Karpas-422 (cell line): ENCODE results near the gene UBE2O. TPM values are rescaled to one million over a fixed set of nuclear protein-coding genes. Genes with fewer than 3 reads are reported as not detected.

ENCODE experiments used
- DNase-seq: peaks from one replicate; pipeline ENCODE4 v3.0.0-alpha.2; 2015
- H2AFZ ChIP-seq: fragments of 200-600 bp; sonication (generic); 2 replicates; pipeline ENCODE4 v1.6.1; 2014; ENCODE audit warnings: antibody characterized with exemption, low read length, mixed read lengths
- H3K27ac ChIP-seq: fragments of 200-600 bp; sonication (generic); 2 replicates; pipeline ENCODE4 v1.5.1; 2014; ENCODE audit warnings: mild to moderate bottlenecking, low read length, moderate library complexity
- H3K27me3 ChIP-seq: fragments of 200-600 bp; sonication (generic); 2 replicates; pipeline ENCODE4 v1.6.1; 2014; ENCODE audit warnings: low read length, mixed read lengths
- H3K36me3 ChIP-seq: fragments of 200-600 bp; sonication (generic); 2 replicates; pipeline ENCODE4 v1.6.1; 2014; ENCODE audit warnings: low read length, mixed read lengths; ENCODE audit not compliant: insufficient read depth
- H3K4me1 ChIP-seq: fragments of 200-600 bp; sonication (generic); 2 replicates; pipeline ENCODE4 v1.6.1; 2014; ENCODE audit warnings: mild to moderate bottlenecking, low read length, mixed read lengths
- H3K4me2 ChIP-seq: fragments of 200-600 bp; sonication (generic); 2 replicates; pipeline ENCODE4 v1.6.1; 2014; ENCODE audit warnings: low read length, low read depth, mild to moderate bottlenecking; ENCODE audit not compliant: poor library complexity, severe bottlenecking
- H3K4me3 ChIP-seq: fragments of 200-600 bp; sonication (generic); 2 replicates; pipeline ENCODE4 v1.5.1; 2014; ENCODE audit warnings: mild to moderate bottlenecking, antibody characterized with exemption, low read length, mixed read lengths
- H3K79me2 ChIP-seq: fragments of 200-600 bp; sonication (generic); 2 replicates; pipeline ENCODE4 v1.6.1; 2014; ENCODE audit warnings: mild to moderate bottlenecking, low read length, mixed read lengths
- H3K9ac ChIP-seq: fragments of 200-600 bp; sonication (generic); 2 replicates; pipeline ENCODE4 v1.6.0; 2014; ENCODE audit warnings: low read length
- H3K9me2 ChIP-seq: fragments of 200-600 bp; sonication (generic), shearing (Covaris generic); replicated peaks from 2 replicates; pipeline ENCODE4 v1.6.0; 2014; ENCODE audit warnings: mild to moderate bottlenecking, low read length, moderate library complexity; ENCODE audit not compliant: insufficient read depth
- H3K9me3 ChIP-seq: fragments of 300-700, 200-600 bp; sonication (generic); 2 replicates; pipeline ENCODE4 v1.6.1; 2014; ENCODE audit warnings: low read length, mixed read lengths
- H4K20me1 ChIP-seq: fragments of 200-600 bp; sonication (generic); 2 replicates; pipeline ENCODE4 v1.6.1; 2014; ENCODE audit warnings: mild to moderate bottlenecking, antibody characterized with exemption, low read length, low read depth; ENCODE audit not compliant: insufficient read depth
- total RNA-seq: library from RNA; depleted of rRNA; stranded (reverse); fragments of >200 nt; shearing (Covaris generic); gene quantifications from 2 replicates; pipeline ENCODE4 v1.2.3, GENCODE V29; 2014; ENCODE audit warnings: low replicate concordance

UBE2O gene
- total RNA-seq, 1 experiment from 2014 or later, result 10.5 TPM

GRCh38 chr17:76497979-76498875, 45.3 kb upstream of the UBE2O start:
- Histone ChIP-seq H3K9me2 (no peaks in the 10 kb centered on the region), H3K4me3 (no peak overlapping the region), H3K36me3 (no peaks in the 10 kb centered on the region), H3K27me3 (no peaks in the 10 kb centered on the region), H4K20me1 (peaks cover 13% of the 10 kb centered on the region; the same call in 1 of the 2 replicates), H2AFZ (no peak overlapping the region), H3K4me1 (peaks cover 30% of the 10 kb centered on the region), H3K4me2 (no peak overlapping the region), H3K9ac (no peak overlapping the region), H3K9me3 (no peaks in the 10 kb centered on the region), H3K79me2 (no peaks in the 10 kb centered on the region), H3K27ac (no peak overlapping the region)
- DNase-seq, result no peak

GRCh38 chr17:76497699-76497978, 44.7 kb upstream of the UBE2O start:
- DNase-seq, result no peak
- peaks cover 13% of the 10 kb centered on the region; the same call in 1 of the 2 replicates for H4K20me1 ChIP-seq
- H3K27ac ChIP-seq, result no peak overlapping the region
- no peaks in the 10 kb centered on the region for H3K9me2 ChIP-seq
- no peaks in the 10 kb centered on the region for H3K36me3 ChIP-seq
- H3K9me3 ChIP-seq, result no peaks in the 10 kb centered on the region
- no peak overlapping the region for H2AFZ ChIP-seq
- no peak overlapping the region for H3K9ac ChIP-seq
- no peaks in the 10 kb centered on the region for H3K27me3 ChIP-seq
- no peak overlapping the region for H3K4me3 ChIP-seq
- H3K4me1 ChIP-seq, result peaks cover 36% of the 10 kb centered on the region
- H3K4me2 ChIP-seq, result no peak overlapping the region
- H3K79me2 ChIP-seq, result no peaks in the 10 kb centered on the region

- H3K27me3 ChIP-seq, result no peaks in the 10 kb centered on the region
- no peaks in the 10 kb centered on the region for H3K36me3 ChIP-seq
Measured at GRCh38 chr17:76496464-76496863, 43.5 kb upstream of the UBE2O start.

GRCh38 chr17:76495663-76496400, 42.9 kb upstream of the UBE2O start:
- no peak for DNase-seq
- Histone ChIP-seq H3K27ac (no peak overlapping the region), H3K27me3 (no peaks in the 10 kb centered on the region), H2AFZ (no peak overlapping the region), H3K9me2 (no peaks in the 10 kb centered on the region), H3K9ac (no peak overlapping the region), H3K36me3 (no peaks in the 10 kb centered on the region), H3K4me2 (no peak overlapping the region), H3K4me1 (peaks cover 34% of the 10 kb centered on the region), H3K79me2 (no peaks in the 10 kb centered on the region), H3K9me3 (no peaks in the 10 kb centered on the region), H3K4me3 (no peak overlapping the region), H4K20me1 (peaks cover 13% of the 10 kb centered on the region; the same call in 1 of the 2 replicates)

More at GRCh38 chr17:76496464-76496863, 43.5 kb upstream of the UBE2O start:
- DNase-seq, result no peak
- H3K79me2 ChIP-seq, result no peaks in the 10 kb centered on the region
- peaks cover 38% of the 10 kb centered on the region for H3K4me1 ChIP-seq
- no peak overlapping the region for H3K4me3 ChIP-seq
- H3K9ac ChIP-seq, result no peak overlapping the region
- H3K4me2 ChIP-seq, result no peak overlapping the region
- H2AFZ ChIP-seq, result no peak overlapping the region
- peaks cover 13% of the 10 kb centered on the region; the same call in 1 of the 2 replicates for H4K20me1 ChIP-seq
- no peaks in the 10 kb centered on the region for H3K9me3 ChIP-seq
- no peak overlapping the region for H3K27ac ChIP-seq
- no peaks in the 10 kb centered on the region for H3K9me2 ChIP-seq

GRCh38 chr17:76493505-76494167, 40.7 kb upstream of the UBE2O start:
- Histone ChIP-seq H3K9ac (peak overlapping the region; percentile 30; the same call in 1 of the 2 replicates), H3K9me3 (no peaks in the 10 kb centered on the region), H3K79me2 (no peaks in the 10 kb centered on the region), H4K20me1 (peaks cover 11% of the 10 kb centered on the region; the same call in 1 of the 2 replicates), H3K4me1 (peaks cover 19% of the 10 kb centered on the region), H3K36me3 (no peaks in the 10 kb centered on the region), H3K4me2 (peak overlapping the region; percentile 36), H3K27ac (no peak overlapping the region), H3K4me3 (no peak overlapping the region), H3K27me3 (no peaks in the 10 kb centered on the region), H2AFZ (no peak overlapping the region), H3K9me2 (no peaks in the 10 kb centered on the region)
- no peak for DNase-seq

GRCh38 chr17:76492989-76493501, 40.1 kb upstream of the UBE2O start:
- H3K9ac ChIP-seq, result peak overlapping the region; percentile 30
- no peak for DNase-seq
- no peaks in the 10 kb centered on the region for H3K36me3 ChIP-seq
- no peaks in the 10 kb centered on the region for H3K9me3 ChIP-seq
- H3K4me1 ChIP-seq, result peaks cover 19% of the 10 kb centered on the region
- H3K4me3 ChIP-seq, result no peak overlapping the region
- H3K9me2 ChIP-seq, result no peaks in the 10 kb centered on the region
- H3K4me2 ChIP-seq, result peak overlapping the region; percentile 36
- H2AFZ ChIP-seq, result no peak overlapping the region
- no peaks in the 10 kb centered on the region for H3K79me2 ChIP-seq
- peaks cover 11% of the 10 kb centered on the region; the same call in 1 of the 2 replicates for H4K20me1 ChIP-seq
- H3K27ac ChIP-seq, result no peak overlapping the region
- no peaks in the 10 kb centered on the region for H3K27me3 ChIP-seq

GRCh38 chr17:76492123-76492988, 39.4 kb upstream of the UBE2O start:
- H4K20me1 ChIP-seq, result peaks cover 11% of the 10 kb centered on the region; the same call in 1 of the 2 replicates
- H3K9ac ChIP-seq, result peak overlapping the region; percentile 30

More at GRCh38 chr17:76492123-76492988, 39.4 kb upstream of the UBE2O start:
- H3K36me3 ChIP-seq, result no peaks in the 10 kb centered on the region
- no peak for DNase-seq
- H3K9me3 ChIP-seq, result no peaks in the 10 kb centered on the region
- peaks cover 19% of the 10 kb centered on the region for H3K4me1 ChIP-seq
- no peaks in the 10 kb centered on the region for H3K27me3 ChIP-seq
- no peak overlapping the region for H3K4me3 ChIP-seq
- no peak overlapping the region for H3K27ac ChIP-seq
- H2AFZ ChIP-seq, result no peak overlapping the region
- no peaks in the 10 kb centered on the region for H3K9me2 ChIP-seq
- peak overlapping the region; percentile 36 for H3K4me2 ChIP-seq
- no peaks in the 10 kb centered on the region for H3K79me2 ChIP-seq
